PC-3 (cell line): Measurements from ENCODE around the gene RPL35.

Experiments
- EZH2 ChIP-seq: fragments of 300-600 bp; sonication (generic); IDR thresholded peaks from one replicate; pipeline ENCODE4 v1.6.1; 2017; ENCODE audit warnings: antibody characterized with exemption, mild to moderate bottlenecking, low read length; ENCODE audit not compliant: unreplicated experiment
- EZH2phosphoT487 ChIP-seq: fragments of 300-600 bp; sonication (generic); IDR thresholded peaks from 2 replicates; pipeline ENCODE4 v1.6.1; 2018; ENCODE audit warnings: mild to moderate bottlenecking, antibody characterized with exemption, low read length, borderline replicate concordance
- TF ChIP-seq, protein P1 (sequence below): fragments of 300-600 bp; sonication (generic); conservative IDR thresholded peaks from 2 replicates; pipeline ENCODE4 v1.5.1; 2017; ENCODE audit warnings: antibody characterized with exemption, low read depth, mild to moderate bottlenecking, low read length

GRCh38 chr9:124868511-124869465, 7.0 kb upstream of the RPL35 start:
- TF ChIP-seq EZH2: no peak
- TF ChIP-seq, protein P1, sequence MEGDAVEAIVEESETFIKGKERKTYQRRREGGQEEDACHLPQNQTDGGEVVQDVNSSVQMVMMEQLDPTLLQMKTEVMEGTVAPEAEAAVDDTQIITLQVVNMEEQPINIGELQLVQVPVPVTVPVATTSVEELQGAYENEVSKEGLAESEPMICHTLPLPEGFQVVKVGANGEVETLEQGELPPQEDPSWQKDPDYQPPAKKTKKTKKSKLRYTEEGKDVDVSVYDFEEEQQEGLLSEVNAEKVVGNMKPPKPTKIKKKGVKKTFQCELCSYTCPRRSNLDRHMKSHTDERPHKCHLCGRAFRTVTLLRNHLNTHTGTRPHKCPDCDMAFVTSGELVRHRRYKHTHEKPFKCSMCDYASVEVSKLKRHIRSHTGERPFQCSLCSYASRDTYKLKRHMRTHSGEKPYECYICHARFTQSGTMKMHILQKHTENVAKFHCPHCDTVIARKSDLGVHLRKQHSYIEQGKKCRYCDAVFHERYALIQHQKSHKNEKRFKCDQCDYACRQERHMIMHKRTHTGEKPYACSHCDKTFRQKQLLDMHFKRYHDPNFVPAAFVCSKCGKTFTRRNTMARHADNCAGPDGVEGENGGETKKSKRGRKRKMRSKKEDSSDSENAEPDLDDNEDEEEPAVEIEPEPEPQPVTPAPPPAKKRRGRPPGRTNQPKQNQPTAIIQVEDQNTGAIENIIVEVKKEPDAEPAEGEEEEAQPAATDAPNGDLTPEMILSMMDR: peak; percentile 2; the same call in 1 of the 2 replicates
- TF ChIP-seq EZH2phosphoT487: no peak
